DOHH2 (cell line): ENCODE results near the gene MYH11.

Experiments used
- H3F3A ChIP-seq: fragments of 200-600 bp; sonication (generic), shearing (Covaris generic); 2 replicates; pipeline ENCODE4 v1.6.0; 2016; ENCODE audit warnings: antibody characterized with exemption, mild to moderate bottlenecking; ENCODE audit not compliant: control insufficient read depth, insufficient read depth
- H3K27ac ChIP-seq: fragments of 200-600 bp; sonication (generic); 2 replicates; pipeline ENCODE4 v1.5.1; 2014; ENCODE audit warnings: low read depth, mild to moderate bottlenecking, low read length, moderate library complexity
- H3K27me3 ChIP-seq: fragments of 200-600 bp; sonication (generic); 2 replicates; pipeline ENCODE4 v1.6.1; 2014; ENCODE audit warnings: mild to moderate bottlenecking, low read length, mixed read lengths; ENCODE audit not compliant: control insufficient read depth
- H3K36me3 ChIP-seq: fragments of 200-600 bp; sonication (generic); 2 replicates; pipeline ENCODE4 v1.6.1; 2014; ENCODE audit warnings: mild to moderate bottlenecking, low read length, moderate library complexity, mixed read lengths; ENCODE audit not compliant: control insufficient read depth
- H3K4me1 ChIP-seq: fragments of 200-600 bp; sonication (generic); 2 replicates; pipeline ENCODE4 v1.6.1; 2014; ENCODE audit warnings: mild to moderate bottlenecking, low read length, mixed read lengths; ENCODE audit not compliant: control insufficient read depth
- H3K4me2 ChIP-seq: fragments of 200-600 bp; sonication (generic); 2 replicates; pipeline ENCODE4 v1.6.0; 2014; ENCODE audit warnings: mild to moderate bottlenecking, low read length, moderate library complexity
- H3K4me3 ChIP-seq: fragments of 200-600 bp; sonication (generic); 2 replicates; pipeline ENCODE4 v1.5.1; 2014; ENCODE audit warnings: mild to moderate bottlenecking, low read length, mixed read lengths
- H3K79me2 ChIP-seq: fragments of 200-600 bp; sonication (generic); 2 replicates; pipeline ENCODE4 v1.6.1; 2014; ENCODE audit warnings: mild to moderate bottlenecking, low read length, mixed read lengths; ENCODE audit not compliant: control insufficient read depth
- H3K9me2 ChIP-seq: fragments of 200-600 bp; sonication (generic); replicated peaks from 2 replicates; pipeline ENCODE4 v1.6.1; 2014; ENCODE audit warnings: mild to moderate bottlenecking, low read length, mixed read lengths; ENCODE audit not compliant: control insufficient read depth
- H3K9me3 ChIP-seq: fragments of 200-600 bp; sonication (generic); 2 replicates; pipeline ENCODE4 v1.6.1; 2014; ENCODE audit warnings: antibody characterized with exemption, low read length, mixed read lengths; ENCODE audit not compliant: control insufficient read depth, insufficient read depth
- H4K20me1 ChIP-seq: fragments of 200-600 bp; sonication (generic); 2 replicates; pipeline ENCODE4 v1.6.0; 2014; ENCODE audit warnings: low read depth, mild to moderate bottlenecking, antibody characterized with exemption, low read length, moderate library complexity; ENCODE audit not compliant: control insufficient read depth, insufficient read depth
- EZH2phosphoT487 ChIP-seq: fragments of 200-600 bp; sonication (generic); IDR thresholded peaks from 2 replicates; pipeline ENCODE4 v1.6.1; 2017; ENCODE audit warnings: borderline replicate concordance, mild to moderate bottlenecking, antibody characterized with exemption, low read length, moderate library complexity, mixed read lengths
- TF ChIP-seq, protein P1 (sequence below): fragments of 200-600 bp; sonication (generic); IDR thresholded peaks from one replicate; pipeline ENCODE4 v1.5.1; 2014; ENCODE audit warnings: antibody characterized with exemption, mild to moderate bottlenecking, low read depth, low read length; ENCODE audit not compliant: poor library complexity, severe bottlenecking

Gene MYH11

DNA sequence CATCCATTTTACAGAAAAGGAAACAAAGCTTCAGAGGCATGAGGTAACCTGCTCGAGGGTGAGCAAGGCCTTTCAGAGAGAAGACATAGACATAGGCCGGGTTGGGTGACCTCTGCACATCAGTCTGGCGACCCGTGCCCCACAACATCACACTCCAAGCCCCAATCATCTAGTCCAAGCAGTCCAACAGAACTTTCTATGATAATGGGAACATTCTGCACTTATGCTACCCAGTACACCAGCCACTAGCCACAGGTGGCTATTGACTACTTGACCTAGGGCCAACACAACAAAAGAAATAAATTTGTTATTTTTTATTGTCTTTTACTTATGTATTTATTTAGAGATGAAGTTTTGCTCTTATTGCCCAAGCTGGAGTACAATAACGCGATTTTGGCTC lies 20.8 kb downstream of the MYH11 start:
- Histone ChIP-seq H3F3A (no peaks in the 10 kb centered on the region), H3K36me3 (no peaks in the 10 kb centered on the region), H3K4me3 (no peak overlapping the region), H3K9me2 (no peaks in the 10 kb centered on the region), H3K4me2 (no peak overlapping the region), H3K9me3 (no peaks in the 10 kb centered on the region), H3K79me2 (no peaks in the 10 kb centered on the region), H4K20me1 (no peaks in the 10 kb centered on the region), H3K27me3 (no peaks in the 10 kb centered on the region), H3K4me1 (peaks cover 14% of the 10 kb centered on the region), H3K27ac (no peak overlapping the region)
- TF ChIP-seq EZH2phosphoT487, result no peak
- TF ChIP-seq, protein P1, sequence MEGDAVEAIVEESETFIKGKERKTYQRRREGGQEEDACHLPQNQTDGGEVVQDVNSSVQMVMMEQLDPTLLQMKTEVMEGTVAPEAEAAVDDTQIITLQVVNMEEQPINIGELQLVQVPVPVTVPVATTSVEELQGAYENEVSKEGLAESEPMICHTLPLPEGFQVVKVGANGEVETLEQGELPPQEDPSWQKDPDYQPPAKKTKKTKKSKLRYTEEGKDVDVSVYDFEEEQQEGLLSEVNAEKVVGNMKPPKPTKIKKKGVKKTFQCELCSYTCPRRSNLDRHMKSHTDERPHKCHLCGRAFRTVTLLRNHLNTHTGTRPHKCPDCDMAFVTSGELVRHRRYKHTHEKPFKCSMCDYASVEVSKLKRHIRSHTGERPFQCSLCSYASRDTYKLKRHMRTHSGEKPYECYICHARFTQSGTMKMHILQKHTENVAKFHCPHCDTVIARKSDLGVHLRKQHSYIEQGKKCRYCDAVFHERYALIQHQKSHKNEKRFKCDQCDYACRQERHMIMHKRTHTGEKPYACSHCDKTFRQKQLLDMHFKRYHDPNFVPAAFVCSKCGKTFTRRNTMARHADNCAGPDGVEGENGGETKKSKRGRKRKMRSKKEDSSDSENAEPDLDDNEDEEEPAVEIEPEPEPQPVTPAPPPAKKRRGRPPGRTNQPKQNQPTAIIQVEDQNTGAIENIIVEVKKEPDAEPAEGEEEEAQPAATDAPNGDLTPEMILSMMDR, result no peak

DNA sequence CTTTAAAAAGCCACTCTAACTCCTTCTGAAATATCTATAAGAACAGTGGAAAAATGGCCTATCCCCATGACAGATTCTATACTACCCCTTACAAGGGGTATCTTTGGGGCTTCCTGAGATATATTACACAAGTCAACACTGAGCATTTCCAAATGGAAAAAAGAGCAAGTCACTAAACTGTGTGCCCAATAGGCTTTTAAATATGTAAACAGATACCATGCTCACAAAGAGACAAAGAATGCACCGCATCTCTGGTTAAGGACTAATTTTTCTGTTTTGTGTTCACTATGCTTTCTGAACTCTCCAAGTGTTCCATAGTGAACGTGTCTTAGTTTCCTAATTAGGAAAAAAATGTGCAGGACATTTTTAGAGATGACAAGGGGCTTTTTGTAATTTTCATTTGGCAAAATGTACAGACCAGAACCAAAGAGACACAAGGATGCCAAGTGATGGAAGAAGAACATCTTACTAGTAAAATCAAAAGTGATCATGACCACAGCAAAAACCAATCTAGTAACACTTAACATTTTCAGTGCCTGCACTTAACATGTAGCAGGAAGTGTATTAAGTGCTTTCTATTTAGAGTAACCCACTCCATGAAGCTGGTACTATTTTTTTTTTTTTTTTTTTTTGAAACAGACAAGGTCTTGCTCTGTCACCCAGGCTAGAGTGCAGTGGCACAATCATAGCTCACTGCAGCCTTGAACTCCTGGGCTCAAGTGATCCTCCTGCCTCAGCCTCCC lies 21.5 kb downstream of the MYH11 start:
- Histone ChIP-seq H3K9me2 (no peaks in the 10 kb centered on the region), H3K27ac (no peak overlapping the region), H3K4me2 (no peak overlapping the region)

DNA sequence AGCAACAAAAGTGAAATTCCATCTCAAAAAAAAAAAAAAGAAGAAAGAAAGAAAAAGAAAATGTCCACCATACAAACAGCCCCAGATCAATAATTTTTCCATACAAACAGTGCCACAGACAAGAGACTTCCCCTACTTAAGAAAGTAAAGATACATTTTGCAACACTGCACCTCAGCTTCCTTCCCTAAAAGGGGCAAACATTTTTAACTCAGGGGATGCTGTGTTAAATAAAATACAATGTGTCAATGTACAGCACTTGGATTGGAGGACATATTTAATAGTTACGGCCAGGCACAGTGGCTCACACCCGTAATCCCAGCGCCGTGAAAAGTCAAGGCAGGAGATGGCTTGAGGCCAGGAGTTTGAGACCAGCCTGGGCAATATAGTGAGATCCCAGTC lies 22.3 kb downstream of the MYH11 start:
- TF ChIP-seq, protein P1, result no peak
- no peak for TF ChIP-seq EZH2phosphoT487
- Histone ChIP-seq H3K4me2 (no peak overlapping the region), H3K9me2 (no peaks in the 10 kb centered on the region), H3F3A (no peaks in the 10 kb centered on the region), H3K79me2 (no peaks in the 10 kb centered on the region), H3K4me1 (peaks cover 18% of the 10 kb centered on the region), H3K4me3 (no peak overlapping the region), H4K20me1 (no peaks in the 10 kb centered on the region), H3K9me3 (no peaks in the 10 kb centered on the region), H3K27ac (no peak overlapping the region), H3K36me3 (no peaks in the 10 kb centered on the region), H3K27me3 (no peaks in the 10 kb centered on the region)

More for the DNA sequence above, 21.5 kb downstream of the MYH11 start:
- TF ChIP-seq, protein P1, result no peak
- no peak for TF ChIP-seq EZH2phosphoT487
- H3K27me3 ChIP-seq, result no peaks in the 10 kb centered on the region
- H3K9me3 ChIP-seq, result no peaks in the 10 kb centered on the region
- no peaks in the 10 kb centered on the region for H3K79me2 ChIP-seq
- no peak overlapping the region for H3K4me3 ChIP-seq
- peaks cover 18% of the 10 kb centered on the region for H3K4me1 ChIP-seq
- no peaks in the 10 kb centered on the region for H4K20me1 ChIP-seq
- no peaks in the 10 kb centered on the region for H3K36me3 ChIP-seq
- H3F3A ChIP-seq, result no peaks in the 10 kb centered on the region
